ENCODE results near the gene LRP1.
A peak's percentile ranks its signal among the peaks of the same experiment; 100 is the strongest.

LRP1 gene

GRCh38 chr12:57154076-57154475 is 25.8 kb downstream of the LRP1 start:
- DNase-seq (ENCODE audit: low read depth in 2 of 2): no peak

- no peak for DNase-seq (ENCODE audit: low read depth in 2 of 2)
These were observed 26.6 kb downstream of the LRP1 start for GRCh38 chr12:57154804-57155434.

- DNase-seq (ENCODE audit: low read depth in 2 of 2): no peak
These were observed 28.6 kb downstream of the LRP1 start for GRCh38 chr12:57156701-57157403.

- DNase-seq (ENCODE audit: low read depth in 2 of 2): no peak
These were observed 29.4 kb downstream of the LRP1 start for GRCh38 chr12:57157588-57158173.

GRCh38 chr12:57158186-57158585 is 29.9 kb downstream of the LRP1 start:
- no peak for DNase-seq (ENCODE audit: low read depth in 2 of 2)

GRCh38 chr12:57158665-57159064 is 30.4 kb downstream of the LRP1 start:
- DNase-seq (ENCODE audit: low read depth in 2 of 2): no peak

GRCh38 chr12:57159311-57159710 is 31.0 kb downstream of the LRP1 start:
- DNase-seq (ENCODE audit: low read depth in 2 of 2): no peak

- no peak for DNase-seq (ENCODE audit: low read depth in 2 of 2)
These were observed 31.8 kb downstream of the LRP1 start for GRCh38 chr12:57160040-57160439.

GRCh38 chr12:57160741-57161140 is 32.5 kb downstream of the LRP1 start:
- DNase-seq (ENCODE audit: low read depth in 2 of 2): no peak

GRCh38 chr12:57161491-57161890 is 33.2 kb downstream of the LRP1 start:
- no peak for DNase-seq (ENCODE audit: low read depth in 2 of 2)

- DNase-seq (ENCODE audit: low read depth in 2 of 2): no peak
These were observed 34.4 kb downstream of the LRP1 start for GRCh38 chr12:57162553-57163125.

GRCh38 chr12:57164454-57164853 is 36.2 kb downstream of the LRP1 start:
- DNase-seq (ENCODE audit: low read depth in 2 of 2): no peak

- DNase-seq (ENCODE audit: low read depth in 2 of 2): no peak
These were observed 36.8 kb downstream of the LRP1 start for GRCh38 chr12:57164966-57165625.

GRCh38 chr12:57165741-57166140 is 37.5 kb downstream of the LRP1 start:
- DNase-seq (ENCODE audit: low read depth in 2 of 2): no peak

GRCh38 chr12:57166971-57167371 is 38.7 kb downstream of the LRP1 start:
- DNase-seq (ENCODE audit: low read depth in 2 of 2): peak; percentile 20 to 44

- DNase-seq (ENCODE audit: low read depth in 2 of 2): no peak
These were observed 39.8 kb downstream of the LRP1 start for GRCh38 chr12:57168058-57168457.

GRCh38 chr12:57169046-57169795 is 40.9 kb downstream of the LRP1 start:
- DNase-seq (ENCODE audit: low read depth in 2 of 2): no peak

GRCh38 chr12:57169969-57170368 is 41.7 kb downstream of the LRP1 start:
- no peak for DNase-seq (ENCODE audit: low read depth in 2 of 2)

- no peak for DNase-seq (ENCODE audit: low read depth in 2 of 2)
These were observed 42.1 kb downstream of the LRP1 start for GRCh38 chr12:57170408-57170807.

GRCh38 chr12:57170927-57171326 is 42.6 kb downstream of the LRP1 start:
- no peak for DNase-seq (ENCODE audit: low read depth in 2 of 2)

- DNase-seq (ENCODE audit: low read depth in 2 of 2): no peak
These were observed 43.4 kb downstream of the LRP1 start for GRCh38 chr12:57171668-57172067.

- DNase-seq (ENCODE audit: low read depth in 2 of 2): no peak
These were observed 44.8 kb downstream of the LRP1 start for GRCh38 chr12:57173089-57173488.
